Measurements from ENCODE around the gene ELN.
A peak's percentile ranks its signal among the peaks of the same experiment; 100 is the strongest.

The ELN gene

DNA sequence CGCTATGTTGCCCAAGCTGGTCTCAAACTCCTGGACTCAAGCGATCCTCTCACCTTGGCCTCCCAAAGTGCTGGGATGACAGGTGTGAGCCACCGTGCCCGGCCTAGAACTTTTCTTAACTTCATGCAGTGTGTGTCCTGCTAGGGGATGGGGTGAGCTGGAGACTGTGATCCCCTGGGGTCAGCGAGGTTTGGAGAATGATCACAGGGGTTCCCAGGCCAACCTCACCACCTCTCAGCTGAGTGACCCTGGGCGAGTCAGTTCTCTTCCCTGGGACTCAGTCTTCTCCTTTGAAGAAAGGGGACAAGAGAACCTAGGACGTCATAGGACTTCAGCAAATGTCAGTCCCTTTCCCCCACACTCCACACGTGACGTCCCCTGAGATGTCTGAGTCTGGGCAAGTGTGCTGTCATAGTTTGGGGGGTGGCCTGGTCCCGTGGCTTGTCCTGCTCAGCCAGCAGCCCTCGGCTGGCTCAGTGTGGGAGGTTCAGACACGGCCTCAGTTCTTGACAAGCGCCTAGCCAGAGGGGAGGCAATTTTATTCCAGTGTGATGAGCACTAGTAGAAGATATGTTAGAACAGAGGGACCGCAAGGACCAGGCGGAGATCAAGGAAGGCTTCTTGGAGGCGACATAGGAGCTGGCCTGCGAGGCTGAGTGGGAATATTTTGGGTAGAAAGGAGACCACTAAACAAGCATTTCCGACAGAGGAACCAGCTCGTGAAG lies 43.3 kb upstream of the ELN start:
- no peak for DNase-seq (ENCODE audit: low read depth)
- no peak for TF ChIP-seq CTCF (conservative IDR thresholded peaks at IDR 0.05; ENCODE audit: low read depth, low read length)
- no peak overlapping the region for H3K4me3 ChIP-seq (ENCODE audit: low read depth, low read length)

DNA sequence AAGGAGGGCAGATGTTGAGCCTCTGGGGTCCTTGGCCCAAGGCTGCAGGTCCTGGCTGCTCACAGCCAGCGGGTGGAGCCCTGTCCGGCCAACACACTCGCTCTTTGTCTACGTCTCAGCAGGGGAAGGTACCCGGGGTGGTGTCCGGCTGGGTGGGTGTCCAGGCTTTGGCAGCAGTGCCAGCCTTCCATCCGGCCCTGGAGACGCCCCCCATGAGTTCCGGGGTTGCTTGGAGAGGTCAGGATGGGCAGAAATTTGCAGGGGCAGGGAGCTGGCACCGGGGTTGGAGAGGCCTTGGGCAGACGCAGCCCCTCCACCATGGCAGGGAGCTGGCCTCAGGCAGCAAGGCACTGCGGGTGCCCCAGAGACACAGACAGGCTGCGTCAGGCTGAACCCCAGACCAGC lies 42.2 kb upstream of the ELN start:
- TF ChIP-seq CTCF (conservative IDR thresholded peaks at IDR 0.05; ENCODE audit: low read depth, low read length) = no peak
- no peak for DNase-seq (ENCODE audit: low read depth)

GRCh38 chr7:73986158-73986631 lies 41.8 kb upstream of the ELN start:
- DNase-seq (ENCODE audit: low read depth) = no peak
- no peak for TF ChIP-seq CTCF (conservative IDR thresholded peaks at IDR 0.05; ENCODE audit: low read depth, low read length)
- no peak overlapping the region for H3K4me3 ChIP-seq (ENCODE audit: low read depth, low read length)

More for the DNA sequence above, 42.2 kb upstream of the ELN start:
- H3K4me3 ChIP-seq (ENCODE audit: low read depth, low read length) = no peak overlapping the region

DNA sequence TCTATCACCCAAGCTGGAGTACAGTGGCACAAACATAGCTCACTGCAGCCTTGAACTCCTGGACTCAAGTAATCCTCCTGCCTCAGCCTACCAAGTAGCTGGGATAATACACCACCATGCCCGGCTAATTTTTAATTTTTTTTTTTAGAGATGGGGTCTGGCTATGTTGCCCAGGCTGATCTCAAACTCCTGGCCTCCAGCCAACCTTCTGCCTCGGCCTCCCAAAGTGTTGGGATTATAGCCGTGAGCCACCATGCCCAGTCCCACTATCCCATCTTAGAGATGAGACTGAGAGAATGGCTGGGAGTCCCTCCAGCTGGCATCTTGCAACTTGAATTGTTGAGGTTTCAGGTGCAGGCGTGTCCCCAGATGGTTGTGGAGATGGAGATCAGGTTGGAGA lies 40.7 kb upstream of the ELN start:
- H3K4me3 ChIP-seq (ENCODE audit: low read depth, low read length) = no peak overlapping the region
- DNase-seq (ENCODE audit: low read depth) = no peak
- TF ChIP-seq CTCF (conservative IDR thresholded peaks at IDR 0.05; ENCODE audit: low read depth, low read length) = no peak

DNA sequence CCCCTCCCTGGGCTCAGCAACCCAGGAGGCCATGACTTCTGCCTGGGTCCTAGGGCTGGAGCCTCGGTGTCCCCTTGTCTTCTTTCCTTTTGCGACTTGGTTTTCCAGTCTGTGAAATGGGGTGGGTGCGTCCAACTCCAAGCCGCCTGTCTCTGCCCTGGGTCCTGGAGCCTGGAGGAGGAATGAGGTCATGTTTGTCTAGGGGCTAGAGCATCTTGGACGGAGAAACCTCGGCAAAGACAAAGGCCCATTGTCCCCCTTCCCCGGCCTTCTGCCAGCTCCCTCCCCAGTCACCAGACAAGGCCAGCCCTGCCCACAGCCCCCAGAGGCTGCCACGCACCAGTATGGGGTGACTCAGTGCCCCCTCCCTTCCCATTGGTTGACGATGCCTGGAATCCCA lies 39.8 kb upstream of the ELN start:
- no peak for DNase-seq (ENCODE audit: low read depth)
- H3K4me3 ChIP-seq (ENCODE audit: low read depth, low read length) = no peak overlapping the region
- TF ChIP-seq CTCF (conservative IDR thresholded peaks at IDR 0.05; ENCODE audit: low read depth, low read length) = no peak

DNA sequence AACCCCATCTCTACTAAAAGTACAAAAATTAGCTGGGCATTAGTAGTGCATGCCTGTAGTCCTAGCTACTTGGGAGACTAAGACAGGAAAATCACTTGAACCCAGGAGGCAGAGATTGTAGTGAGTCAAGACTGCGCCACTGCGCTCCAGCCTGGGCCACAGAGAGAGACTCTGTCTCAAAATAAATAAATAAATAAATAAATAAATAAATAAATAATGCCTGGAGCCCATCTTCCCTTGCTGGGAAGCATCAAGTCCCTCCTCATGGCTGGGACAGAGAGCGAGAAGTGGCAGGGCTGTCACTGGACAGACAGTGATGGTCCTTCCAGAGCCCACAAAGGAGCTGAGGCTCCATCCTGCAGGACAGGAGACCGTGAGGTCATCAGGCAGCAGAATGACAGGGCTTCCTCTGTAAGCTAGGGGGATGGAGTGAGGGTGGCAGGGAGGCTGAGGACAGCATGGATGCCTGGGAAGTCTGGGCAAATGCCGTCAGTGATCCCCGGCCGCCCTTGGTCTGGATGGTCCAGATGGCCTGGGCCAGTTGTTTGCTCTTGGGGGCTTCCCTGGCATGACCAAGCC lies 36.4 kb upstream of the ELN start:
- DNase-seq (ENCODE audit: low read depth) = no peak
- TF ChIP-seq CTCF (conservative IDR thresholded peaks at IDR 0.05; ENCODE audit: low read depth, low read length) = no peak
- no peak overlapping the region for H3K4me3 ChIP-seq (ENCODE audit: low read depth, low read length)

GRCh38 chr7:73992101-73992562 lies 35.8 kb upstream of the ELN start:
- no peak overlapping the region for H3K4me3 ChIP-seq (ENCODE audit: low read depth, low read length)
- TF ChIP-seq CTCF (conservative IDR thresholded peaks at IDR 0.05; ENCODE audit: low read depth, low read length) = no peak
- peak; percentile 64 for DNase-seq (ENCODE audit: low read depth)
